Muscle of leg (tissue), 11 donors: ENCODE measurements around the gene AQP10. TPM values are rescaled to one million over a fixed set of nuclear protein-coding genes. Genes with fewer than 3 reads are reported as not detected.
"Not testable (repeated sequence)": the region's sequence is repeated elsewhere in the genome, so short reads cannot be mapped to it uniquely, and the experiment has no call there.

Experiments used
- DNase-seq: peaks from one replicate; pipeline ENCODE4 v3.0.0; 2013
- H3K27ac ChIP-seq: one replicate; pipeline ENCODE4 v1.5.1; 2013; ENCODE audit warnings: mild to moderate bottlenecking, low read length, control low read depth
- H3K27me3 ChIP-seq: one replicate; pipeline ENCODE4 v1.6.1; 2013; ENCODE audit warnings: low read length; ENCODE audit not compliant: control insufficient read depth, insufficient read depth
- H3K36me3 ChIP-seq: one replicate; pipeline ENCODE4 v1.6.1; 2013; ENCODE audit warnings: low read length; ENCODE audit not compliant: control insufficient read depth, insufficient read depth
- H3K4me1 ChIP-seq: one replicate; pipeline ENCODE4 v1.6.1; 2013; ENCODE audit warnings: low read length; ENCODE audit not compliant: control insufficient read depth, insufficient read depth
- H3K4me3 ChIP-seq: one replicate; pipeline ENCODE4 v1.5.1; 2013; ENCODE audit warnings: low read length, control low read depth
- H3K9me3 ChIP-seq: replicated peaks from 2 replicates; pipeline ENCODE4 v1.6.1; 2013; ENCODE audit warnings: low read depth, low read length; ENCODE audit not compliant: control insufficient read depth
- whole genome bisulfite sequencing: methylation state at CpG from one replicate; pipeline ENCODE4 v1.1.5; 2013; ENCODE audit warnings: missing lambda C conversion rate; ENCODE audit not compliant: insufficient coverage; 5-methylcytosine and 5-hydroxymethylcytosine counted together
- polyA plus RNA-seq, 8 donors: library from polyadenylated mRNA; unstranded; fragments of 120-200 nt; gene quantifications; one replicate each; pipeline versions ENCODE4 v1.2.1 to v1.2.3, GENCODE V29; 2013; ENCODE audit warnings: inconsistent platforms in 1 of 8, low replicate concordance in 1 of 8; ENCODE audit not compliant: insufficient read length in 8 of 8, insufficient read depth in 1 of 8
- total RNA-seq: library from RNA; stranded (reverse); fragments of 120-200 nt; gene quantifications from one replicate; pipeline ENCODE4 v1.2.4, GENCODE V29; 2013

The AQP10 gene
- total and polyA plus RNA-seq, 9 donors: 0.04 to 2.2 (median 0.13) TPM; not detected in 5

GRCh38 chr1:154304664-154305337 lies 16.1 kb upstream of the AQP10 start:
- 77% methylated on average over 6 of the region's 9 CpGs for WGBS
- H3K36me3 ChIP-seq: no peaks in the 10 kb centered on the region
- H3K4me3 ChIP-seq: no peak overlapping the region
- no peaks in the 10 kb centered on the region for H3K4me1 ChIP-seq
- no peak overlapping the region for H3K27ac ChIP-seq
- H3K9me3 ChIP-seq: no peaks in the 10 kb centered on the region
- DNase-seq: no peak
- H3K27me3 ChIP-seq: no peaks in the 10 kb centered on the region

DNA sequence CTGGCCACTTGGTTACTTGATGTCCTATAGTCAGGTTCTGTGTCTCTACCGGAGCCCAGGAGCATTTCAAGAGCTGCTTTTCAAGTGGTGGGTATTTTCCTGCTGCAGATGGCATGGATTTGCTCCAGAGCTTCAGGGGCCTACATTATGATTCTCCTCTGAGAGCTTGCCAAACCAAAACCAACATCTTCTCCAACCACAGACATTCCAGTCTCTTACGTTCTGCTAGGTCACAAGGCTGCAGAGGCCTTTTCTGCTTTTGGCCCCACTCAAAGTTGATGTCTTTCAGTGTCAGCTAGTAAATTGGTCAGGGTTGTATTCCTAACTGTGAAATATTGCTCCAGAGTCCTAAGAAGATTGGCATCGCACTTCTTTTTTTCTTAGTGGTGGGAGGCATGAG lies 14.7 kb upstream of the AQP10 start:
- no peaks in the 10 kb centered on the region for H3K9me3 ChIP-seq
- H3K27me3 ChIP-seq: no peaks in the 10 kb centered on the region
- H3K27ac ChIP-seq: no peak overlapping the region
- no peak overlapping the region for H3K4me3 ChIP-seq
- no CpG with 5 or more reads among the region's 3 CpGs for WGBS
- no peak for DNase-seq
- H3K4me1 ChIP-seq: no peaks in the 10 kb centered on the region
- no peaks in the 10 kb centered on the region for H3K36me3 ChIP-seq

DNA sequence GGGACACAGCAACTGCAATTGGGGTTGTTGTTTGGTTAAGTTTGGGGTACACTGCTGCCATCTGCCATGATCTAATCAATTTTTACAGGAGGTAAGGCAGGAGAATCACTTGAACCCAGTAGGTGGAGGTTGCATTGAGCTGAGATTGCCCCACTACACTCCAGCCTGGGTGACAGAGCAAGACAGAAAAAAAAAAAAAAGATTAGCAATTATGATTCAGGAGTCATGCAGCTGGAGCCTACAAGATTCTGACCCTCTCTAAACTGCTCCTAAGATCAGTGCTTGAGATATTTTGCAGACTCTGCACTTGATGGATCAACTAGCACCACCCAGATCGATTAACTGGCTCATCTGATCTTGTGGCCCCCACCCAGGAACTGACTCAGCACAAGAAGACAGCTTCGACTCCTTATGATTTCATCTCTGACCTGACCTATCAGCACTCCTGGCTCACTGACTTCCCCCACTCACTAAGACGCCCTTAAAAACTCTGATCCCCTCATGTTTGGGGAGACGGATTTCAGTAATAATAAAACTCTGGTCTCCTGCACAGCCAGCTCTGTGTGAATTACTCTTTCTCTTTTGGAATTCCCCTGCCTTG lies 13.1 kb upstream of the AQP10 start:
- not testable (repeated sequence) for H3K4me3 ChIP-seq, H3K9me3 ChIP-seq, H3K36me3 ChIP-seq, H3K4me1 ChIP-seq, H3K27me3 ChIP-seq, DNase-seq, H3K27ac ChIP-seq
- WGBS: 78% methylated on average over 3 of the region's 4 CpGs

DNA sequence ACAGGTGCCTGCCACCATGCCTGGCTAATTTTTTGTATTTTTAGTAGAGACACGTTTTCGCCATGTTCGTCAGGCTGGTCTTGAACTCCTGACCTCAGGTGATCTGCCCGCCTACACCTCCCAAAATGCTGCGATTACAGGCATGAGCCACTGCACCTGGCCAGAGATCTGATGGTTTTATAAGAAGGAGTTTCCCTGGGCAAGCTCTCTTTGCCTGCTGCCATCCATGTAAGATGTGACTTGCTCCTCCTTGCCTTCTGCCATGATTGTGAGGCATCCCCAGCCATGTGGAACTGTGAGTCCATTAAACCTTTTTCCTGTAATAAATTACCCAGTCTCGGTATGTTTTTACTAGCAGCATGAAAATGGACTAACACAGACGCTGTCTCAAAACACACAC lies 11.8 kb upstream of the AQP10 start:
- not testable (repeated sequence) for H3K36me3 ChIP-seq, H3K9me3 ChIP-seq, H3K27ac ChIP-seq, H3K4me3 ChIP-seq, H3K4me1 ChIP-seq, DNase-seq, H3K27me3 ChIP-seq
- WGBS: 80% methylated on average over 1 of the region's 7 CpGs

GRCh38 chr1:154312229-154313065 lies 8.4 kb upstream of the AQP10 start:
- WGBS: 61% methylated on average over 5 of the region's 13 CpGs
- DNase-seq, H3K4me1 ChIP-seq, H3K36me3 ChIP-seq, H3K27ac ChIP-seq, H3K9me3 ChIP-seq, H3K27me3 ChIP-seq, H3K4me3 ChIP-seq: not testable (repeated sequence)

DNA sequence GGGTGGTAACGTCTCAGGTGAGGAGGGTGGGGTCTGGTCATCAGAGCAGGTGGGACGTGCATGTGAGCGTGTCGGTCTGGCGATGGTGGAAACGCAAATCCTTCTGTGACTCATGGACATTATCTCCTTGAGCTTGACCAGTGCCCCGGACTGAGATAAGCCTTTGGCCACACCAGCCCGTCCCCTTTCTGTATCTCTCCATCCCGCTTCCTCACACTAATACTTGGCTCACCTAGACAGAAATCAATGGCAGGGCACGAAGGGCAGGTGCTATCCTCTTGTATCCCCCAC lies 7.9 kb upstream of the AQP10 start:
- H3K9me3 ChIP-seq: peaks cover 2% of the 10 kb centered on the region
- no peak overlapping the region for H3K4me3 ChIP-seq
- WGBS: 86% methylated on average over 8 of the region's 10 CpGs
- no peaks in the 10 kb centered on the region for H3K27me3 ChIP-seq
- DNase-seq: no peak
- no peak overlapping the region for H3K27ac ChIP-seq
- H3K36me3 ChIP-seq: no peaks in the 10 kb centered on the region
- no peaks in the 10 kb centered on the region for H3K4me1 ChIP-seq

- not testable (repeated sequence) for H3K27me3 ChIP-seq, H3K27ac ChIP-seq, H3K4me1 ChIP-seq, H3K9me3 ChIP-seq, H3K4me3 ChIP-seq, DNase-seq, H3K36me3 ChIP-seq
- WGBS: 80% methylated on average over 1 of the region's 3 CpGs
Measured at GRCh38 chr1:154314226-154314625, 6.7 kb upstream of the AQP10 start.

DNA sequence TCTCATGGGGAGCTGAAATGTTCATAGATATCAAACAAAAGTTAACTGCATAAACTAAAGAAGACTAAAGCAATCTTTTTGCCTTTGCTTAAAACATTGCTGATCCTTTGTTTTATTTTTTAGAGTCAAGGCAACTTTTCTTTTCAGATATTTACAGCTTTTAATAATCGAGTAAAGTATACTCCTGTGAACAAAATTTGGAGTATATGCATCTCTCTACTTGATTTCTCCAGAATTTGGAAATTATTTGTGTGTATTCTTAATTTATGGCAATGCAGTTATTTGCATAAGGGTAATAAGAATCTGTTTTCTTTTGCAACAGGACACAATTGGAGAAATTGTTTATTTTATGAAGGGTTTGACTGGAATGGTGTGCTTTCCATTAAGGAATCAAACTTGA lies 4.2 kb upstream of the AQP10 start:
- no CpG with 5 or more reads among the region's 1 CpG for WGBS
- peaks cover 3% of the 10 kb centered on the region for H3K27me3 ChIP-seq
- no peak for DNase-seq
- H3K4me1 ChIP-seq: no peaks in the 10 kb centered on the region
- no peak overlapping the region for H3K4me3 ChIP-seq
- peaks cover 2% of the 10 kb centered on the region for H3K9me3 ChIP-seq
- no peak overlapping the region for H3K27ac ChIP-seq
- H3K36me3 ChIP-seq: no peaks in the 10 kb centered on the region

- H3K4me3 ChIP-seq: no peak overlapping the region
- peaks cover 2% of the 10 kb centered on the region for H3K9me3 ChIP-seq
- no peak overlapping the region for H3K27ac ChIP-seq
- WGBS: 61% methylated on average over 2 of the region's 4 CpGs
- no peaks in the 10 kb centered on the region for H3K4me1 ChIP-seq
- DNase-seq: no peak
- H3K27me3 ChIP-seq: peaks cover 12% of the 10 kb centered on the region
- H3K36me3 ChIP-seq: no peaks in the 10 kb centered on the region
Measured at GRCh38 chr1:154318386-154318785, 2.5 kb upstream of the AQP10 start.

DNA sequence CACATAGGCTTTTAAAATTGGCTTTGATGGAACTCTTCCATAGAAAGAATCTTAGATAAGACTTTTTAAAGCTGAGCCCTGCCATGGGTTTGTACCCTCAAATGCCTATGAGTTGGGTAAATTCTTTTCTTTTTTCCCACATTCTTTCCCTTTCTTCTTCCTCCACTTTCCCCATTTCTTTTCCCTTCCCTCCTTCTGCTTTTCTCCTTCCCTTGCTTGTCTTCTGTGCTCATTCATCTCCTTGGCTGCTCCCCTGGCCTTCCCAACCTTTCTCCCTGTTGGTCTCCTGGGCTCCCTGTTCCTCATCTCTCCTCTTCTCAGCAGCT lies 679 bp downstream of the AQP10 start:
- H3K4me3 ChIP-seq, H3K36me3 ChIP-seq, H3K9me3 ChIP-seq, H3K27ac ChIP-seq, DNase-seq: not testable (repeated sequence)
- peaks cover 13% of the 10 kb centered on the region for H3K27me3 ChIP-seq
- H3K4me1 ChIP-seq: peaks cover 19% of the 10 kb centered on the region
